Sigmoid colon (tissue), 7 donors: Measurements from ENCODE around the gene TBCEL. TPM values are rescaled to one million over a fixed set of nuclear protein-coding genes. Genes with fewer than 3 reads are reported as not detected.

Experiments used
- DNase-seq: peaks from one replicate; pipeline ENCODE4 v3.0.0-alpha.2; 2019
- H3K27ac ChIP-seq, 4 donors: fragments of 200-600 bp; sonication (generic); one replicate each; pipeline ENCODE4 v1.5.1; 2016 to 2019; ENCODE audit warnings: mild to moderate bottlenecking in 1 of 4
- H3K27me3 ChIP-seq, 3 donors: fragments of 200-600 bp; sonication (generic); one replicate each; pipeline ENCODE4 v1.5.1; 2019; ENCODE audit warnings: mild to moderate bottlenecking in 1 of 3
- H3K36me3 ChIP-seq, 4 donors: fragments of 200-600 bp; sonication (generic); one replicate each; pipeline ENCODE4 v1.5.1; 2016 to 2019
- H3K4me1 ChIP-seq, 4 donors: fragments of 200-600 bp; sonication (generic); one replicate each; pipeline ENCODE4 v1.5.1; 2017 to 2019
- H3K4me3 ChIP-seq, 4 donors: fragments of 200-600 bp; sonication (generic); one replicate each; pipeline ENCODE4 v1.5.1; 2017 to 2019; ENCODE audit warnings: mild to moderate bottlenecking in 2 of 4, moderate library complexity in 1 of 4
- H3K9me3 ChIP-seq, 4 donors: fragments of 200-600 bp in 3 of 4; sonication (generic) in 3 of 4; one replicate each; pipeline versions ENCODE4 v1.5.1 to v1.6.1; 2013 to 2019
- CTCF ChIP-seq, 4 experiments: fragments of 450-650 bp in 3 of 4; fragments of 200-600 bp in 1 of 4; IDR thresholded peaks; one replicate each; pipeline ENCODE4 v1.5.1; 2016 to 2019; ENCODE audit warnings: antibody characterized with exemption in 4 of 4, mild to moderate bottlenecking in 3 of 4, moderate library complexity in 2 of 4
- EP300 ChIP-seq, 4 donors: sonication (generic); formaldehyde crosslinking; IDR thresholded peaks; one replicate each; pipeline ENCODE4 v1.6.1; 2017; ENCODE audit warnings: antibody characterized with exemption in 4 of 4
- POLR2A ChIP-seq, 2 donors: fragments of 450-650 bp; IDR thresholded peaks; one replicate each; pipeline ENCODE4 v1.6.1; 2016; ENCODE audit warnings: antibody characterized with exemption in 2 of 2, mild to moderate bottlenecking in 2 of 2, moderate library complexity in 2 of 2
- POLR2AphosphoS5 ChIP-seq, 4 donors: sonication (generic); formaldehyde crosslinking; IDR thresholded peaks; one replicate each; pipeline ENCODE4 v1.6.1; 2017; ENCODE audit warnings: antibody characterized with exemption in 4 of 4
- WGBS, 2 donors: extraction: QIAGEN DNeasy Blood & Tissue Kit; methylation state at CpG; one replicate each; pipeline ENCODE4 v1.1.7; 2013; 5-methylcytosine and 5-hydroxymethylcytosine counted together
- intact Hi-C: fragments of 100-400 bp; cut with DNase I; formaldehyde crosslinking; loops from one replicate; pipeline ENCODE4 v1.15.1; 2023
- polyA plus RNA-seq, 3 donors: library from polyadenylated mRNA; stranded (reverse); fragments of 200-250 nt; gene quantifications; one replicate each; pipeline ENCODE4 v1.2.3, GENCODE V29; 2013
- total RNA-seq, 4 donors: library from RNA; depleted of rRNA; stranded (reverse); fragments of >200 nt; gene quantifications; one replicate each; pipeline ENCODE4 v1.1.0, GENCODE V29; 2016
- donor health status: healthy with polysubstance abuse.
- donor health status: Bipolar disorder and iron deficiency.
- donor health status: healthy.

Gene TBCEL
- total and polyA plus RNA-seq, 7 donors: 4.2 to 53.3 (median 22.4) TPM

DNA sequence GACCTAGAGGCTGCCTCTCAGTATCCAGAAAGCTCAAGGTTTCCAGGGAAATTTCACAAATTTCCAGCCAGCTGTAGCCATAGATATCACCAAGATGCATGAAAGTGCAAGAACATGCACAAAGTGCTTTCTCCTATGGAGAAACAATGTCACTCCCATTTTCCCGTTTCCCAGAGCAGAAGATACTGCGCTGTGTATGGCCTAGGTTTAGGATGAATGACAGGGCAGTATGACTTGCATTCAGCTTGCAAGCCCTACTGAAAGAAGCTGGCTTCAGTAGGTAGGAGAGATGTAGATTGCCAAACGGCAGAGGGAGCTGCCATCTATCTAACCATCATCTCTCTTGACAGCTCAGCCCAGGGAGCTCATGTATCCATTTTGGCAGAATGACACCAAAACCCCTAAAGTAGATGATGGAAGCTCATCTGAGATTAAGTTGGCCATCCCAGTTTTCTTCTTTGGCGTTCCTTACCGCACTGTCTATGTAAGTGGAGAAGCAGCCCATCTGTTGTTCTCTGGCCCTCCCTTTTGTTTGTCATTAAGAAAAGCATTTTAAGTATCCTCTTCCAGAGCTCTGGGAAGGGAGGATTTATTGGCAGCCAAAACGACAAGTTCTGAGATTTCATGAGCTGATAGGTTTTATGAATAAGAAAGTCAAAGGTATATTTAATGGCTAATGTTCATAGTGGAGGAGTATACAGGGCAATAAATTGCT is 81.7 kb downstream of the TBCEL start:
- H3K27me3 ChIP-seq: no peaks in the 10 kb centered on the region
- peak overlapping the region in 3 of 4 donors; percentile 4 to 40 (median 9) for H3K27ac ChIP-seq
- TF ChIP-seq POLR2AphosphoS5 (IDR thresholded peaks at IDR 0.05): no peak
- intact Hi-C loops: no loop called here
- no peaks in the 10 kb centered on the region for H3K9me3 ChIP-seq
- DNase-seq: no peak
- H3K36me3 ChIP-seq: no peaks in the 10 kb centered on the region
- H3K4me3 ChIP-seq: no peak overlapping the region
- peaks cover 0 to 22% (median 12%) of the 10 kb centered on the region in 4 donors for H3K4me1 ChIP-seq
- 72 to 77% methylated on average over 6 of the region's 6 CpGs for WGBS, 2 donors

DNA sequence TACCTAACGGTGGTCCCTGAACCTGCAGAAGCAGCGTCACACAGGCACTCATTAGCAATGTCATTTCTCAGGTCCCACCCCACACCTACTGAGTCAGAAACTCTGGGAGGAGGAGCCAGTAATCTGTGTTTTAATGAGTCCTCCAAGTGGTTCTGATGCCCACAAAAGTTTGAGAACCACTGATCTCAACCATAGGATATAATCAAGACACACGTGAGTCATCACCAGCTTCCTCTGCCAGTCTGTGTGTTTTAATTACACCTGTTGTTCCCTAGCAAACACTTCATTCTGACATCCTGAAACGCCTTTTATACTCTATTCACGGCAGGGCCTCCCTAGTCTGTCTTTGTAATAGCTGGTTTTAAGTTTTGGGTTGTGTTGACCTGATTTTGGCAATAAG is 82.9 kb downstream of the TBCEL start:
- intact Hi-C loops: no loop called here
- Histone ChIP-seq H3K27ac (no peak overlapping the region), H3K9me3 (no peaks in the 10 kb centered on the region), H3K4me3 (no peak overlapping the region), H3K36me3 (no peaks in the 10 kb centered on the region), H3K4me1 (peaks cover 0 to 22% (median 12%) of the 10 kb centered on the region in 4 donors), H3K27me3 (no peaks in the 10 kb centered on the region)
- 73 to 75% methylated on average over 5 of the region's 5 CpGs for whole genome bisulfite sequencing, 2 donors
- TF ChIP-seq POLR2AphosphoS5 (IDR thresholded peaks at IDR 0.05) (no peak), EP300 (IDR thresholded peaks at IDR 0.05) (no peak), POLR2A (IDR thresholded peaks at IDR 0.05) (no peak), CTCF (IDR thresholded peaks at IDR 0.05) (no peak)
- no peak for DNase-seq

GRCh38 chr11:121108413-121108812 is 84.5 kb downstream of the TBCEL start:
- peaks cover 0 to 25% (median 12%) of the 10 kb centered on the region in 4 donors for H3K4me1 ChIP-seq
- no peak overlapping the region for H3K27ac ChIP-seq
- no peaks in the 10 kb centered on the region for H3K27me3 ChIP-seq
- no peaks in the 10 kb centered on the region for H3K9me3 ChIP-seq
- no peak for DNase-seq
- no peaks in the 10 kb centered on the region for H3K36me3 ChIP-seq
- WGBS, 2 donors: 44 to 93% methylated on average over 1 of the region's 1 CpG
- H3K4me3 ChIP-seq: no peak overlapping the region
- TF ChIP-seq CTCF (IDR thresholded peaks at IDR 0.05) (no peak), EP300 (IDR thresholded peaks at IDR 0.05) (no peak), POLR2A (IDR thresholded peaks at IDR 0.05) (no peak), POLR2AphosphoS5 (IDR thresholded peaks at IDR 0.05) (no peak)
- intact Hi-C loops: no loop called here

- no peak for DNase-seq
- no peak for TF ChIP-seq POLR2AphosphoS5 (IDR thresholded peaks at IDR 0.05)
- no peak for TF ChIP-seq CTCF (IDR thresholded peaks at IDR 0.05)
- no peak for TF ChIP-seq EP300 (IDR thresholded peaks at IDR 0.05)
- no peak for TF ChIP-seq POLR2A (IDR thresholded peaks at IDR 0.05)
- 73 to 91% methylated on average over 2 of the region's 2 CpGs for WGBS, 2 donors
- H3K27ac ChIP-seq: no peak overlapping the region
- intact Hi-C loops: no loop called here
- H3K27me3 ChIP-seq: no peaks in the 10 kb centered on the region
- peaks cover 0 to 21% (median 11%) of the 10 kb centered on the region in 4 donors for H3K4me1 ChIP-seq
- H3K36me3 ChIP-seq: no peaks in the 10 kb centered on the region
- no peak overlapping the region for H3K4me3 ChIP-seq
- H3K9me3 ChIP-seq: no peaks in the 10 kb centered on the region
Observed at GRCh38 chr11:121109471-121109870, 85.6 kb downstream of the TBCEL start.

DNA sequence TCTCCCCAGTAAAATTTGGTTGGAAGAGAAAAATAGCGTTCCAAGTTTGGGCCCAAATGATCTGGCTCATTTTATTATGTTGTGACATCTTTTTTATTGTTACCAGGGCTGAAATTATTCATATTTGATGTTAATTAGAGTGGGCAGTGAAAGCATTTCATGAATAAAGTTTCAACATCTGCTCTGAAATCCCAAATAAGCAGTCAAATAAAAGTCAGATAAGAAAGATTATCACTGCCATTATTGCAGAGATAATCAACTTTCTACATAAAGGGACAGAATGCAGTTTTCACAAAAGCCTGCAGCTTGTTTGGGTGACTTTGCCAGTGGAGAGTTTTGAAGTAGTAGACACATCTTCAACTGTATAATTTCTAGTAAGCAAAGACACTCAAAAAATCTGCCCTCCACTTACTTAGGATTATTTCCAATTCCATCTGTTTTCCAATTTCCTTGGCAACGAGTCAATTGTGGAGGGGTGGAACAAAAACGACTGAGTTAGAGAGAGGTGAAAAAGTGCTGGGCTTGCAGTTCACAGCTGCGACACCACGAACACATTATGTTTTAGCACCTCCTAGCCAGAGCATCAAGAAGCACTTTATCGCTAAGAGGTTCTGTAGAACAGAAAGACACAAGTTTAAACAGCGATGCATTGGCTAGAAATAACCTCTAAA is 86.1 kb downstream of the TBCEL start:
- WGBS, 2 donors: 69 to 71% methylated on average over 7 of the region's 7 CpGs
- intact Hi-C loops: no loop called here

More for the DNA sequence above, 86.1 kb downstream of the TBCEL start:
- no peak for DNase-seq
- Histone ChIP-seq H3K36me3 (no peaks in the 10 kb centered on the region), H3K4me1 (peaks cover 0 to 15% (median 7%) of the 10 kb centered on the region in 4 donors), H3K27ac (no peak overlapping the region), H3K27me3 (no peaks in the 10 kb centered on the region), H3K9me3 (no peaks in the 10 kb centered on the region), H3K4me3 (no peak overlapping the region)
- TF ChIP-seq CTCF (IDR thresholded peaks at IDR 0.05): no peak
- TF ChIP-seq POLR2AphosphoS5 (IDR thresholded peaks at IDR 0.05): no peak
- TF ChIP-seq POLR2A (IDR thresholded peaks at IDR 0.05): no peak
- TF ChIP-seq EP300 (IDR thresholded peaks at IDR 0.05): no peak
